Nephron progenitor cell (in vitro differentiated cells): Measurements from ENCODE around the gene DNASE2B.
"Not testable (repeated sequence)": the region's sequence is repeated elsewhere in the genome, so short reads cannot be mapped to it uniquely, and the experiment has no call there.

Source experiments
- DNase-seq: peaks from one replicate; pipeline ENCODE4 v3.0.0; 2021
- H3K27ac Mint-ChIP-seq: 2 replicates; pipeline ENCODE4 v1.8.0; 2021; ENCODE audit warnings: mild to moderate bottlenecking, moderate library complexity, mixed read lengths
- H3K27me3 Mint-ChIP-seq: 2 replicates; pipeline ENCODE4 v1.8.0; 2021; ENCODE audit warnings: mild to moderate bottlenecking, low read depth, mixed read lengths; ENCODE audit not compliant: poor library complexity
- H3K36me3 Mint-ChIP-seq: 2 replicates; pipeline ENCODE4 v1.8.0; 2021; ENCODE audit warnings: low read depth, mixed read lengths
- H3K4me1 Mint-ChIP-seq: 2 replicates; pipeline ENCODE4 v1.8.0; 2021; ENCODE audit warnings: mixed read lengths
- H3K4me3 Mint-ChIP-seq: 2 replicates; pipeline ENCODE4 v1.8.0; 2021; ENCODE audit warnings: mild to moderate bottlenecking, moderate library complexity, mixed read lengths
- H3K9me3 Mint-ChIP-seq: 2 replicates; pipeline ENCODE4 v1.8.0; 2021; ENCODE audit warnings: mild to moderate bottlenecking, moderate library complexity, mixed read lengths
- TF ChIP-seq, protein P1 (sequence below): fragments of 200-600 bp; sonication (generic); IDR thresholded peaks from 2 replicates; pipeline ENCODE4 v1.5.0; 2021; ENCODE audit warnings: antibody characterized with exemption

The DNASE2B gene

DNA sequence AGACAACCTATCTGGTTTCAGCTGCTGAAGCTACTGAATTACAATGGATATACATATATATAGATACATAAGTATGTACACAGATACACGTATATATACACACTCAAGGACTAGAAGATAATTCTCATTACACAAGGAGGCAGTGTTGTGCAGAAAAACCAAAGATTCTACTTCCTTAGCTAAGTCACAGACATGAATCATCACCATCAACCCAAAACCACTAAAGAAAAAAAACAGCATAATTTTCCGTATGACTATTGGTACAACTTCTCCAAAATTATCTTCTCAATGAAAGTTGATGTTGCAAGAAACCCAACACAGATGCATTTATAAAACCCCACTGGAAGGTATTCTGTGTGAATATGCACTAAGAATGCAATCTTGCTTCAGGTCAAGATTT, 44.0 kb downstream of the DNASE2B start:
- Mint-ChIP-seq H3K27ac (no peak overlapping the region), H3K27me3 (peaks cover 11% of the 10 kb centered on the region), H3K9me3 (peaks cover 26% of the 10 kb centered on the region), H3K4me1 (peaks cover 3% of the 10 kb centered on the region), H3K4me3 (no peak overlapping the region), H3K36me3 (peaks cover 6% of the 10 kb centered on the region)
- DNase-seq, result no peak
- TF ChIP-seq, protein P1, sequence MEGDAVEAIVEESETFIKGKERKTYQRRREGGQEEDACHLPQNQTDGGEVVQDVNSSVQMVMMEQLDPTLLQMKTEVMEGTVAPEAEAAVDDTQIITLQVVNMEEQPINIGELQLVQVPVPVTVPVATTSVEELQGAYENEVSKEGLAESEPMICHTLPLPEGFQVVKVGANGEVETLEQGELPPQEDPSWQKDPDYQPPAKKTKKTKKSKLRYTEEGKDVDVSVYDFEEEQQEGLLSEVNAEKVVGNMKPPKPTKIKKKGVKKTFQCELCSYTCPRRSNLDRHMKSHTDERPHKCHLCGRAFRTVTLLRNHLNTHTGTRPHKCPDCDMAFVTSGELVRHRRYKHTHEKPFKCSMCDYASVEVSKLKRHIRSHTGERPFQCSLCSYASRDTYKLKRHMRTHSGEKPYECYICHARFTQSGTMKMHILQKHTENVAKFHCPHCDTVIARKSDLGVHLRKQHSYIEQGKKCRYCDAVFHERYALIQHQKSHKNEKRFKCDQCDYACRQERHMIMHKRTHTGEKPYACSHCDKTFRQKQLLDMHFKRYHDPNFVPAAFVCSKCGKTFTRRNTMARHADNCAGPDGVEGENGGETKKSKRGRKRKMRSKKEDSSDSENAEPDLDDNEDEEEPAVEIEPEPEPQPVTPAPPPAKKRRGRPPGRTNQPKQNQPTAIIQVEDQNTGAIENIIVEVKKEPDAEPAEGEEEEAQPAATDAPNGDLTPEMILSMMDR, result no peak

DNA sequence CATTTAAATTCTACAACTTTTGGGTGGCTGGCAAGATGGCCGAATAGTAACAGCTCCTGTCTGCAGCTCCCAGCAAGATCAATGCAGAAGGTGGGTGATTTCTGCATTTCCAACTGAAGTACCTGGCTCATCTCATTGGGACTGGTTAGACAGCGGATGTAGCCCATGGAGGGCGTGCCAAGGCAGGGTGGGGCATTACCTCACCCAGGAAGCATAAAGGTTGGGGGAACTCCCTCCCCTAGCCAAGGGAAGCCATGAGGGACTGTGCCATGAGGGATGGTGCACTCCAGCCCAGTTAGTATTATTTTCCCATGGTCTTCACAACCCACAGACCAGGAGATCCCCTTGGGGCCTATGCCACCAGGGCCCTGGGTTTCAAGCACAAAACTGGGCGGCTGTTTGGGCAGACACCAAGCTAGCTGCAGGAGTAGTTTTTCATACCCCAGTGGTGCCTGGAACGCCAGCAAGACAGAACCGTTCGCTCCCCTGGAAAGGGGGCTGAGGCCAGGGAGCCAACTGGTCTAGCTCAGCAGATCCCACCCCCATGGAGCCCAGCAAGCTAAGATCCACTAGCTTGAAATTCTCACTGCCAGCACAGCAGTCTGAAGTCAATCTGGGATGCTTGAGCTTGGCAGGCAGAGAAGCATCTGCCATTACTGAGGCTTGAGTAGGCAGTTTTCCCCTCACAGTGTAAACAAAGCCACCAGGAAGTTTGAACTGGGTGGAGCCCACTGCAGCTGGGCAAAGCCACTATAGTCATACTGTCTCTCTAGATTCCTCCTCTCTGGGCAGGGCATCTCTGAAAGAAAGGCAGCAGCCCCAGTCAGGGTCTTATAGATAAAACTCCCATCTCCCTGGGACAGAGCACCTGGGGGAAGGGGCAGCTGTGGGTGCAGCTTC, 44.7 kb downstream of the DNASE2B start:
- not testable (repeated sequence) for DNase-seq, H3K4me3 Mint-ChIP-seq, H3K36me3 Mint-ChIP-seq, H3K4me1 Mint-ChIP-seq, H3K27ac Mint-ChIP-seq
- H3K9me3 Mint-ChIP-seq, result peaks cover 31% of the 10 kb centered on the region
- peaks cover 11% of the 10 kb centered on the region for H3K27me3 Mint-ChIP-seq

DNA sequence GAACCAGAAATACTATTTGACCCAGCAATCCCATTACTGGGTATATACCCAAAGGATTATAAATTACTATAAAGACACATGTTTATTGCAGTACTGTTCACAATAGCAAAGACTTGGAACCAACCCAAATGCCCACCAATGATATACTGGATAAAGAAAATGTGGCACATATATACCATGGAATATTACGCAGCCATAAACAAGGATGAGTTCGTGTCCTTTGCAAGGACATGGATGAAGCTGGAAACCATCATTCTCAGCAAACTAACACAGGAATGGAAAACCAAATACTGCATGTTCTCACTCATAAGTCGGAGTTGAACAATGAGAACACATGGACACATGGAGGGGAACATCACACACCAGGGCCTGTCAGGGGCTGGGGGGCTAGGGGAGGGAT, 50.4 kb downstream of the DNASE2B start:
- H3K4me3 Mint-ChIP-seq, H3K27ac Mint-ChIP-seq: not testable (repeated sequence)

DNA sequence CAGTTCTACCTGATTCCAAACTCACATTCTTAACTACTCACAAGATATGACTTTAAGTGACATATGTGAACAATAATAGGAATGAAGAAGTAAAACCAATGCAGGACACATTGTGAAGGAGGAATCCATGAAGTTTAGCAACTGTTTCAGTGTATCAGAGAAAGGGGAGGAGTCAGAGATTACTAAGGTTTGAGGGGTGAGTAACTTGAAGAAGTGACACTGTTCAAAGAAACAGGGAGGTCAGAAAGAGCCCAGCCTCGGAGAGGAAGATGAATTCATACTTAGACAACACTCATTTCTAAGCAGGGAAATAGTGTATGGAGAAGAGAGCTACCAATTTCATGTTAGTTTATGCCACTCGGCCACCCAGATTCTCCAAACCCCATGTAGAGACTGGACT, 52.6 kb downstream of the DNASE2B start:
- no peak overlapping the region for H3K27ac Mint-ChIP-seq
- H3K27me3 Mint-ChIP-seq, result peaks cover 10% of the 10 kb centered on the region
- TF ChIP-seq, protein P1, result no peak
- H3K9me3 Mint-ChIP-seq, result peaks cover 20% of the 10 kb centered on the region
- no peaks in the 10 kb centered on the region for H3K4me1 Mint-ChIP-seq
- DNase-seq, result no peak
- H3K36me3 Mint-ChIP-seq, result peaks cover 7% of the 10 kb centered on the region
- H3K4me3 Mint-ChIP-seq, result no peak overlapping the region

More for the DNA sequence above, 50.4 kb downstream of the DNASE2B start:
- Mint-ChIP-seq H3K27me3 (peaks cover 12% of the 10 kb centered on the region), H3K9me3 (peaks cover 36% of the 10 kb centered on the region)
- H3K4me1 Mint-ChIP-seq, DNase-seq, H3K36me3 Mint-ChIP-seq: not testable (repeated sequence)

DNA sequence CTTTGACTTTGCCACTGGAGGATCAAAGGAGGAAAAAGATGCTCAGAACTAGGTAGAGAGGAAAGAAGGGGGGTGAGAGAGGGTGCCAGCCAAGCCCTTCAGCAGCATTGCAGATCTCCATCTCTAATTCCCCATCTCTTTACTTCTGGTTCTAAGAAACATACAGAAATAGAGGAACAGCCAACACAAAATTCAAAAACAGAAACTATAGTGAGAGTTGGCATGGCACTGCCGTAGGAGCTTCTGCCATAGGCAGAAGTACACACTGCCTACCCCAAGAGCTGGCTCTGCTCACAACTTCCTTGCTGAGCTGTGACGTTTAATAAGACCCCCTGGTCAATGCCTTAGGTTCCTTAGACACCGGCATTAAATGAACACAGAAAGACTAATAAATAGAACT, 54.2 kb downstream of the DNASE2B start:
- H3K27ac Mint-ChIP-seq, result no peak overlapping the region
- H3K4me3 Mint-ChIP-seq, result no peak overlapping the region
- H3K9me3 Mint-ChIP-seq, result peaks cover 8% of the 10 kb centered on the region
- H3K27me3 Mint-ChIP-seq, result peaks cover 8% of the 10 kb centered on the region
- TF ChIP-seq, protein P1, result no peak
- H3K4me1 Mint-ChIP-seq, result no peaks in the 10 kb centered on the region
- no peaks in the 10 kb centered on the region for H3K36me3 Mint-ChIP-seq
- DNase-seq, result no peak

DNA sequence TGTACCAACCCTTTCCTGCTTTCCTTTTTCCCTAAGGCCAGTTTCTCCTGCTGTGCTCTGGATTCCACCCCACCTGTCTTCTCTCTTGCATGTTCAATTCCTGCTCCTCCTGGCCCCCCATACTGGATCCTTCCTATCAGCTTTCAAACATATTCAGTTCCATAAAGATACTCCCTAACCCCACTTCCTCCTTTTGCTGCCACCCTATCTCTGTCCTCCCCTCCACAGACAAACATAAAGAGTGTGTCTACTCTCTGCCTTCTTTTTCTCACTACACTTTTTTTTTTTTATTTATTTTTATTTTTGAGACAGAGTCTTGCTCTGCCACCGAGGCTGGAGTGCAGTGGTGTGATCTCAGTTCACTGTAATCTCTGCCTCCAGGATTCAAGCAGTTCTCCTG, 63.8 kb downstream of the DNASE2B start:
- no peak for DNase-seq
- Mint-ChIP-seq H3K4me1 (no peaks in the 10 kb centered on the region), H3K4me3 (no peak overlapping the region), H3K9me3 (no peaks in the 10 kb centered on the region), H3K27ac (no peak overlapping the region), H3K27me3 (peaks cover 43% of the 10 kb centered on the region), H3K36me3 (no peaks in the 10 kb centered on the region)
- TF ChIP-seq, protein P1, result no peak
